ENCODE data around the gene PKHD1. TPM values are rescaled to one million over a fixed set of nuclear protein-coding genes. Genes with fewer than 3 reads are reported as not detected.

Gene PKHD1
- total RNA-seq, 1 experiment from 2014 or later: 0.09 TPM

- H4K5ac ChIP-seq (ENCODE audit: insufficient read length, low read depth, low read length): no peak overlapping the region
- no peak overlapping the region for H2BK120ac ChIP-seq (ENCODE audit: low read depth, low read length, poor library complexity, severe bottlenecking)
- no peaks in the 10 kb centered on the region for H3K9me3 ChIP-seq (ENCODE audit: control insufficient read depth, low read depth, low read length)
- H3K9ac ChIP-seq (ENCODE audit: extremely low read depth, insufficient read length, low read length): no peak overlapping the region
- H3K36me3 Mint-ChIP-seq (ENCODE audit: insufficient read depth in 1 of 3, low read depth in 3 of 3): no peaks in the 10 kb centered on the region
- H3T11ph ChIP-seq (ENCODE audit: low read length): no peak overlapping the region
- H3K14ac ChIP-seq (ENCODE audit: insufficient read depth, low read length): no peak overlapping the region
- H3K9me3 Mint-ChIP-seq: no peaks in the 10 kb centered on the region
- H3K4me1 ChIP-seq (ENCODE audit: insufficient read depth, low read length): no peaks in the 10 kb centered on the region
- DNase-seq: no peak
- H3K4me2 ChIP-seq (ENCODE audit: insufficient read depth, insufficient read length, low read length): no peak overlapping the region
- H3K27me3 ChIP-seq (ENCODE audit: insufficient read depth, low read length): no peaks in the 10 kb centered on the region
- H3K4me1 Mint-ChIP-seq: no peaks in the 10 kb centered on the region
- H3K4me3 Mint-ChIP-seq: no peak overlapping the region
- H2BK12ac ChIP-seq (ENCODE audit: insufficient read length, low read depth, low read length): no peak overlapping the region
- H3K27me3 Mint-ChIP-seq (ENCODE audit: low read depth): no peaks in the 10 kb centered on the region
- H3K27ac Mint-ChIP-seq: no peak overlapping the region
- no peak overlapping the region for H2BK20ac ChIP-seq (ENCODE audit: low read depth, low read length, poor library complexity, severe bottlenecking)
- H3K23ac ChIP-seq (ENCODE audit: insufficient read length, low read depth, low read length): no peak overlapping the region
- no peak overlapping the region for H3K18ac ChIP-seq (ENCODE audit: insufficient read length, low read depth, low read length)
- no peaks in the 10 kb centered on the region for H3K23me2 ChIP-seq (ENCODE audit: insufficient read length, low read depth, low read length, poor library complexity, severe bottlenecking)
- H3K56ac ChIP-seq (ENCODE audit: insufficient read length, low read depth, low read length): no peak overlapping the region
- no peak overlapping the region for H3K4ac ChIP-seq (ENCODE audit: low read depth, low read length)
- no peak overlapping the region for H3K27ac ChIP-seq (ENCODE audit: insufficient read length, low read depth, low read length)
- no peak overlapping the region for H2AFZ ChIP-seq (ENCODE audit: low read length)
- no peak for TF ChIP-seq CTCF (conservative IDR thresholded peaks at IDR 0.05)
- no peak overlapping the region for H4K8ac ChIP-seq (replicated peaks; ENCODE audit: insufficient read length, low read depth, low read length)
- H4K20me1 ChIP-seq (ENCODE audit: control insufficient read depth, insufficient read depth, insufficient read length): no peaks in the 10 kb centered on the region
- no peaks in the 10 kb centered on the region for H3K79me2 ChIP-seq (ENCODE audit: insufficient read depth, low read length)
- no peaks in the 10 kb centered on the region for H3K79me1 ChIP-seq (ENCODE audit: insufficient read depth, low read depth, low read length, poor library complexity, severe bottlenecking)
- H2BK15ac ChIP-seq (ENCODE audit: low read depth, low read length): no peak overlapping the region
- no CpG with 5 or more reads among the region's 3 CpGs for WGBS (ENCODE audit: extremely low coverage, insufficient read length, low lambda C conversion rate)
- no peak overlapping the region for H2AK5ac ChIP-seq (ENCODE audit: insufficient read length, low read length)
- no peak overlapping the region for H4K91ac ChIP-seq (ENCODE audit: insufficient read length, low read depth, low read length)
- no peak overlapping the region for H2BK5ac ChIP-seq (ENCODE audit: insufficient read length, low read length)
Measured at GRCh38 chr6:51720327-51720726, 367.1 kb downstream of the PKHD1 start.
